Esophagus muscularis mucosa (tissue), 4 donors: Measurements from ENCODE around the gene WDHD1. TPM values are rescaled to one million over a fixed set of nuclear protein-coding genes. Genes with fewer than 3 reads are reported as not detected.
"Not testable (repeated sequence)": the region's sequence is repeated elsewhere in the genome, so short reads cannot be mapped to it uniquely, and the experiment has no call there.

Source experiments
- DNase-seq: peaks from one replicate; pipeline ENCODE4 v3.0.0-alpha.2; 2017; ENCODE audit errors: extremely low spot score
- H3K27ac ChIP-seq, 4 donors: fragments of 200-600 bp; sonication (generic); replicated peaks in 1 of 4; 1 replicate in 3 of 4; 2 replicates in 1 of 4; pipeline ENCODE4 v1.5.1; 2016 to 2019; ENCODE audit warnings: mild to moderate bottlenecking in 1 of 4
- H3K27me3 ChIP-seq, 4 donors: fragments of 200-600 bp; sonication (generic); one replicate each; pipeline versions ENCODE4 v1.5.1 to v1.6.0; 2016 to 2019
- H3K36me3 ChIP-seq, 4 donors: fragments of 200-600 bp; sonication (generic); one replicate each; pipeline ENCODE4 v1.5.1; 2016 to 2019
- H3K4me1 ChIP-seq, 4 donors: fragments of 200-600 bp; sonication (generic); one replicate each; pipeline ENCODE4 v1.5.1; 2016 to 2019
- H3K4me3 ChIP-seq, 4 donors: fragments of 200-600 bp; sonication (generic); 1 replicate in 2 of 4; 2 replicates in 2 of 4; pipeline ENCODE4 v1.5.1; 2016 to 2019; ENCODE audit warnings: mild to moderate bottlenecking in 4 of 4, moderate library complexity in 1 of 4
- H3K9me3 ChIP-seq, 4 donors: fragments of 200-600 bp; sonication (generic); 1 replicate in 3 of 4; 2 replicates in 1 of 4; pipeline ENCODE4 v1.5.1; 2016 to 2019
- EP300 ChIP-seq: sonication (generic); formaldehyde crosslinking; IDR thresholded peaks from one replicate; pipeline ENCODE4 v1.6.1; 2017; ENCODE audit warnings: antibody characterized with exemption
- POLR2A ChIP-seq: fragments of 450-650 bp; IDR thresholded peaks from one replicate; pipeline ENCODE4 v1.6.1; 2017; ENCODE audit warnings: antibody characterized with exemption, moderate library complexity, mild to moderate bottlenecking, low read depth
- POLR2AphosphoS5 ChIP-seq, 2 donors: sonication (generic); formaldehyde crosslinking; IDR thresholded peaks; one replicate each; pipeline ENCODE4 v1.6.1; 2017; ENCODE audit warnings: antibody characterized with exemption in 2 of 2
- WGBS: methylation state at CpG from one replicate; pipeline ENCODE4 v1.1.5; 2018; 5-methylcytosine and 5-hydroxymethylcytosine counted together
- intact Hi-C: fragments of 100-400 bp; cut with DNase I; formaldehyde crosslinking; loops from one replicate; pipeline ENCODE4 v1.15.1; 2023
- total RNA-seq, 4 donors: library from RNA; depleted of rRNA; stranded (reverse); fragments of >200 nt; gene quantifications; one replicate each; pipeline versions ENCODE4 v1.1.0 to v1.2.1, GENCODE V29; 2016
- TF ChIP-seq, protein P1 (sequence below), 3 experiments: fragments of 200-600 bp in 2 of 3; fragments of 450-650 bp in 1 of 3; sonication (generic) in 2 of 3; IDR thresholded peaks; one replicate each; pipeline ENCODE4 v1.5.1; 2017 to 2019; ENCODE audit warnings: antibody characterized with exemption in 3 of 3, mild to moderate bottlenecking in 2 of 3, moderate library complexity in 1 of 3

Gene WDHD1
- total RNA-seq, 4 donors from 2014 or later = 1.1 to 4.2 (median 1.4) TPM

GRCh38 chr14:55038708-55039107, 11.8 kb upstream of the WDHD1 start:
- Histone ChIP-seq H3K27me3 (no peaks in the 10 kb centered on the region), H3K27ac (no peak overlapping the region), H3K36me3 (peaks cover 7 to 53% (median 34%) of the 10 kb centered on the region in 4 donors), H3K9me3 (no peaks in the 10 kb centered on the region), H3K4me3 (no peak overlapping the region), H3K4me1 (peaks cover 0 to 4% (median 3%) of the 10 kb centered on the region in 4 donors)
- TF ChIP-seq POLR2A (no peak), EP300 (no peak), POLR2AphosphoS5 (IDR thresholded peaks at IDR 0.05) (no peak)
- TF ChIP-seq, protein P1, sequence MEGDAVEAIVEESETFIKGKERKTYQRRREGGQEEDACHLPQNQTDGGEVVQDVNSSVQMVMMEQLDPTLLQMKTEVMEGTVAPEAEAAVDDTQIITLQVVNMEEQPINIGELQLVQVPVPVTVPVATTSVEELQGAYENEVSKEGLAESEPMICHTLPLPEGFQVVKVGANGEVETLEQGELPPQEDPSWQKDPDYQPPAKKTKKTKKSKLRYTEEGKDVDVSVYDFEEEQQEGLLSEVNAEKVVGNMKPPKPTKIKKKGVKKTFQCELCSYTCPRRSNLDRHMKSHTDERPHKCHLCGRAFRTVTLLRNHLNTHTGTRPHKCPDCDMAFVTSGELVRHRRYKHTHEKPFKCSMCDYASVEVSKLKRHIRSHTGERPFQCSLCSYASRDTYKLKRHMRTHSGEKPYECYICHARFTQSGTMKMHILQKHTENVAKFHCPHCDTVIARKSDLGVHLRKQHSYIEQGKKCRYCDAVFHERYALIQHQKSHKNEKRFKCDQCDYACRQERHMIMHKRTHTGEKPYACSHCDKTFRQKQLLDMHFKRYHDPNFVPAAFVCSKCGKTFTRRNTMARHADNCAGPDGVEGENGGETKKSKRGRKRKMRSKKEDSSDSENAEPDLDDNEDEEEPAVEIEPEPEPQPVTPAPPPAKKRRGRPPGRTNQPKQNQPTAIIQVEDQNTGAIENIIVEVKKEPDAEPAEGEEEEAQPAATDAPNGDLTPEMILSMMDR (IDR thresholded peaks at IDR 0.05) = no peak
- no peak for DNase-seq
- intact Hi-C loops = no loop called here

- H3K27ac ChIP-seq, intact Hi-C loops, DNase-seq, H3K4me1 ChIP-seq, H3K27me3 ChIP-seq, H3K9me3 ChIP-seq, H3K4me3 ChIP-seq: not testable (repeated sequence)
- H3K36me3 ChIP-seq = peaks cover 4 to 46% (median 27%) of the 10 kb centered on the region in 4 donors
Observed at GRCh38 chr14:55037995-55038394, 11.1 kb upstream of the WDHD1 start.

GRCh38 chr14:55031190-55031589, 4.3 kb upstream of the WDHD1 start:
- Histone ChIP-seq H3K9me3 (no peaks in the 10 kb centered on the region), H3K36me3 (peaks cover 2 to 17% (median 10%) of the 10 kb centered on the region in 4 donors), H3K4me1 (peaks cover 28 to 46% (median 40%) of the 10 kb centered on the region in 4 donors), H3K4me3 (no peak overlapping the region), H3K27me3 (no peaks in the 10 kb centered on the region), H3K27ac (no peak overlapping the region)
- TF ChIP-seq EP300 (no peak), POLR2AphosphoS5 (IDR thresholded peaks at IDR 0.05) (no peak), POLR2A (no peak)
- TF ChIP-seq, protein P1 (IDR thresholded peaks at IDR 0.05) = no peak
- DNase-seq = no peak
- intact Hi-C loops = no loop called here
- 37% methylated on average over 2 of the region's 2 CpGs for WGBS

DNA sequence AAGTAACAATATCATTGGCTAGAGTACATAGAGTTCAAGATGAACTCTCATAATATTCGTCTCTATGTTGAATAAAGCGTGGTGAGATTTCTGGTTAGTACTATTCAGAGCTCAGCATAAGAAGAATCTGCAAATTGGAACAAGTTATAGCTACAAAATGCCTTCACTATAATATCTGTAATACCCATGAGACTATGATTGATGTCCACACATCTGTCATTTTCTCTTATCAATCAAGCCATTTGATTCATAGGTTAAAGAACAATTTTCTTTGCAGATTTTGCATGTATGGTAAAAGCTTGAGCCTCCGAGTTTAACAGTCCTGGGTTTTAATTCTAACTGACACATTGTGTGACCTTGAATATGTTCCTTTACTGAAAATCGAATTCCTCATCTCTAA, 1.6 kb upstream of the WDHD1 start:
- H3K9me3 ChIP-seq = no peaks in the 10 kb centered on the region
- intact Hi-C loops = no loop called here
- TF ChIP-seq POLR2AphosphoS5 (IDR thresholded peaks at IDR 0.05) (no peak), POLR2A (no peak), EP300 (no peak)
- TF ChIP-seq, protein P1 (IDR thresholded peaks at IDR 0.05) = no peak
- peaks cover 28 to 46% (median 45%) of the 10 kb centered on the region in 4 donors for H3K4me1 ChIP-seq
- H3K27me3 ChIP-seq = no peaks in the 10 kb centered on the region
- peak overlapping the region in 1 of 4 donors; percentile 90 for H3K27ac ChIP-seq
- peak overlapping the region; percentile 88 to 93 (median 91) for H3K4me3 ChIP-seq
- WGBS = 71% methylated on average over 4 of the region's 4 CpGs
- DNase-seq = no peak
- H3K36me3 ChIP-seq = peaks cover 0 to 4% (median 0%) of the 10 kb centered on the region in 4 donors

DNA sequence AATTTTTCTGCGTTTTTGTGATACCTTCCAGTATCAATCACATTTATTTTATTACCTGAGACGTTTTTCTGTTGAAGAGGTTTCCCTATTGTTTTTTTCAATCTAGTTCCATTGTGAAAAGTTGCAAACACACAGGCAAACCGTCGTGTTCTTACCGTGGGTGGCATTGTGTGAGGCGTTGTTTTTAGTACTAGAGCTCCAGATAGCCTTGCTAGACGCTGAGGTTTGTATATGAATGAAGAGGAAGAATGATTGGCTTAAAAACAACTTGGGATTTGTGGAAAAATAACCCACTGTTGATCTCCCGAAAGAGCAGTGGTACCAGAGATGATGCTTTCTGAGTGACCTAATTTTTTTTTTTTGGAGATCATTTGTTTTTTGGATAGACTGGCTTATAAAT, 1.2 kb upstream of the WDHD1 start:
- intact Hi-C loops = no loop called here
- H3K27ac ChIP-seq = peak overlapping the region in 3 of 4 donors; percentile 90 to 94 (median 92)
- peaks cover 0 to 4% (median 0%) of the 10 kb centered on the region in 4 donors for H3K36me3 ChIP-seq
- peaks cover 28 to 45% (median 44%) of the 10 kb centered on the region in 4 donors for H3K4me1 ChIP-seq
- H3K4me3 ChIP-seq = peak overlapping the region; percentile 88 to 93 (median 91)
- no peaks in the 10 kb centered on the region for H3K27me3 ChIP-seq
- 5% methylated on average over 8 of the region's 8 CpGs for WGBS
- DNase-seq = no peak
- H3K9me3 ChIP-seq = no peaks in the 10 kb centered on the region
- TF ChIP-seq POLR2A = no peak
- no peak for TF ChIP-seq POLR2AphosphoS5 (IDR thresholded peaks at IDR 0.05)
- TF ChIP-seq EP300 = no peak

DNA sequence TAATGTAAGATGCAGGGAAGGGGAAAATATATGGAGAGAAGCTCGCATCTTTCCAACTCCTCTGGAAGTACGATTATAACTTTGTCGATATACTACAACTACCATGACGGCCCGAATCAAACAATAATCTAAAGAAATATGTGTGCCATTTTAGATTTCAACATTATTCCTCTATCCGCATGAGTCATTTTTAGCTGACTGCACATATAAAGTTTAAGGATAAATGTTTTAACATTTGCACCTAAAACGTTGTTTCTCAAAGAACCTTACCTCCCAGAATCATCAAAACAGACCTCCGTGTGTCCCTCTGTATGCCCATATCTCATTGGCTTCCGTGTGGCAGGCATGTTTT, 482 bp downstream of the WDHD1 start:
- no peaks in the 10 kb centered on the region for H3K9me3 ChIP-seq
- DNase-seq = no peak
- H3K27me3 ChIP-seq = no peaks in the 10 kb centered on the region
- peaks cover 28 to 41% (median 39%) of the 10 kb centered on the region in 4 donors for H3K4me1 ChIP-seq
- WGBS = 3% methylated on average over 9 of the region's 9 CpGs
- H3K36me3 ChIP-seq = no peaks in the 10 kb centered on the region
- H3K27ac ChIP-seq = peak overlapping the region; percentile 90 to 94 (median 91)
- intact Hi-C loops = no loop called here
- peak overlapping the region; percentile 88 to 93 (median 91) for H3K4me3 ChIP-seq
- TF ChIP-seq POLR2AphosphoS5 (IDR thresholded peaks at IDR 0.05) (no peak), POLR2A (no peak)
